ENCODE results near the gene UNC13D.

DNA sequence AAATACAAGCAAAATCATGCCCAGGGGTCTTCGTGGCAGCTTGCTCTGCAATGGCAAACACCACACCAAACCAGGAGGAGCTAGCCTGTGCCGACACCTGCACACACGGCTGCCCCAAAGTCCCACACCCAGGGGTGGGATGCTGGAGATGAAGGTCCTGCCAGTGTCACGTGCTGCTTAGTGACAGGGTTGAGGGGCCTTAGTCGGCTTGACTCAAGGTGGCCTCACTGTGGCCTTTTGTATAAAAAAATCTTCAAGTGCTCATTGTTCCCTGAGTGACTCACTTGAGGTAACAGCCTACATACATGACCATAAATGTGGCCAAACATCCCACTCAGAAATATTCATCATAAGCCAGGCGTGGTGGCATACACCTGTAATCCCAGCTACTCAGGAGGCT is 45.2 kb upstream of the UNC13D start:
- TF ChIP-seq SIN3A (IDR thresholded peaks at IDR 0.05; ENCODE audit: borderline replicate concordance, insufficient read depth, low read length): no peak
- TF ChIP-seq POLR2AphosphoS5 (IDR thresholded peaks at IDR 0.05; ENCODE audit: low read depth, low read length): no peak
- no peak for TF ChIP-seq TAF1 (IDR thresholded peaks at IDR 0.05; ENCODE audit: borderline replicate concordance, insufficient read depth, low read length)

All from PFSK-1 (cell line).